Measurements from ENCODE around the gene CSF3R.

- TF ChIP-seq, protein P1, sequence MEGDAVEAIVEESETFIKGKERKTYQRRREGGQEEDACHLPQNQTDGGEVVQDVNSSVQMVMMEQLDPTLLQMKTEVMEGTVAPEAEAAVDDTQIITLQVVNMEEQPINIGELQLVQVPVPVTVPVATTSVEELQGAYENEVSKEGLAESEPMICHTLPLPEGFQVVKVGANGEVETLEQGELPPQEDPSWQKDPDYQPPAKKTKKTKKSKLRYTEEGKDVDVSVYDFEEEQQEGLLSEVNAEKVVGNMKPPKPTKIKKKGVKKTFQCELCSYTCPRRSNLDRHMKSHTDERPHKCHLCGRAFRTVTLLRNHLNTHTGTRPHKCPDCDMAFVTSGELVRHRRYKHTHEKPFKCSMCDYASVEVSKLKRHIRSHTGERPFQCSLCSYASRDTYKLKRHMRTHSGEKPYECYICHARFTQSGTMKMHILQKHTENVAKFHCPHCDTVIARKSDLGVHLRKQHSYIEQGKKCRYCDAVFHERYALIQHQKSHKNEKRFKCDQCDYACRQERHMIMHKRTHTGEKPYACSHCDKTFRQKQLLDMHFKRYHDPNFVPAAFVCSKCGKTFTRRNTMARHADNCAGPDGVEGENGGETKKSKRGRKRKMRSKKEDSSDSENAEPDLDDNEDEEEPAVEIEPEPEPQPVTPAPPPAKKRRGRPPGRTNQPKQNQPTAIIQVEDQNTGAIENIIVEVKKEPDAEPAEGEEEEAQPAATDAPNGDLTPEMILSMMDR (IDR thresholded peaks at IDR 0.05), result no peak
- no peak for TF ChIP-seq MAX (CRISPR knock-in tag; IDR thresholded peaks at IDR 0.05)
- TF ChIP-seq SMAD3 (CRISPR knock-in tag; IDR thresholded peaks at IDR 0.05; ENCODE audit: borderline replicate concordance), result no peak
- no peak for TF ChIP-seq ERG (CRISPR knock-in tag; IDR thresholded peaks at IDR 0.05)
- TF ChIP-seq MXD4 (CRISPR knock-in tag; IDR thresholded peaks at IDR 0.05; ENCODE audit: borderline replicate concordance), result no peak
- TF ChIP-seq, protein P2, sequence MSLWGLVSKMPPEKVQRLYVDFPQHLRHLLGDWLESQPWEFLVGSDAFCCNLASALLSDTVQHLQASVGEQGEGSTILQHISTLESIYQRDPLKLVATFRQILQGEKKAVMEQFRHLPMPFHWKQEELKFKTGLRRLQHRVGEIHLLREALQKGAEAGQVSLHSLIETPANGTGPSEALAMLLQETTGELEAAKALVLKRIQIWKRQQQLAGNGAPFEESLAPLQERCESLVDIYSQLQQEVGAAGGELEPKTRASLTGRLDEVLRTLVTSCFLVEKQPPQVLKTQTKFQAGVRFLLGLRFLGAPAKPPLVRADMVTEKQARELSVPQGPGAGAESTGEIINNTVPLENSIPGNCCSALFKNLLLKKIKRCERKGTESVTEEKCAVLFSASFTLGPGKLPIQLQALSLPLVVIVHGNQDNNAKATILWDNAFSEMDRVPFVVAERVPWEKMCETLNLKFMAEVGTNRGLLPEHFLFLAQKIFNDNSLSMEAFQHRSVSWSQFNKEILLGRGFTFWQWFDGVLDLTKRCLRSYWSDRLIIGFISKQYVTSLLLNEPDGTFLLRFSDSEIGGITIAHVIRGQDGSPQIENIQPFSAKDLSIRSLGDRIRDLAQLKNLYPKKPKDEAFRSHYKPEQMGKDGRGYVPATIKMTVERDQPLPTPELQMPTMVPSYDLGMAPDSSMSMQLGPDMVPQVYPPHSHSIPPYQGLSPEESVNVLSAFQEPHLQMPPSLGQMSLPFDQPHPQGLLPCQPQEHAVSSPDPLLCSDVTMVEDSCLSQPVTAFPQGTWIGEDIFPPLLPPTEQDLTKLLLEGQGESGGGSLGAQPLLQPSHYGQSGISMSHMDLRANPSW (CRISPR knock-in tag; conservative IDR thresholded peaks at IDR 0.05; ENCODE audit: low read depth), result no peak
- TF ChIP-seq CBFB (CRISPR knock-in tag; IDR thresholded peaks at IDR 0.05; ENCODE audit: low read depth), result no peak
Measured at GRCh38 chr1:36466370-36467026, 16.2 kb downstream of the CSF3R start.
